HepG2 (cell line): ENCODE measurements around the gene SLC18A3. TPM values are rescaled to one million over a fixed set of nuclear protein-coding genes. Genes with fewer than 3 reads are reported as not detected.

Experiments used
- ATAC-seq: fragments of 200-7000 bp; cut with Tn5 transposase; 3 replicates; pipeline ENCODE4 v1.9.1; 2020; ENCODE audit warnings: mild to moderate bottlenecking, moderate library complexity
- BruUV-seq: library from RNA; stranded (reverse); fragments of 400-500 nt; replicated peaks from 2 replicates; lab custom pipeline; 2021; lab: Mats Ljungman, UMichigan
- CTCF ChIA-PET: fragments of 300-600 bp; formaldehyde crosslinking; extraction: SDS; loops from one replicate; lab custom pipeline; 2021; ENCODE audit warnings: low total read pairs, inconsistent platforms, low intra/inter-chr PET ratio; lab: Yijun Ruan, JAX
- POLR2A ChIA-PET: fragments of 350-600 bp; sonication (Branson Sonifier 250); formaldehyde crosslinking; loops from one replicate; lab custom pipeline; 2020; ENCODE audit warnings: antibody characterized with exemption, inconsistent platforms; lab: Yijun Ruan, JAX
- DNase-seq: peaks from one replicate; pipeline ENCODE4 v3.0.0-alpha.2; 2015; ENCODE audit warnings: low spot score
- FAIRE-seq: peaks from 3 replicates; lab custom pipeline; 2011; peaks lifted over from hg19 to GRCh38; lab: Jason Lieb, UNC
- H2AFZ ChIP-seq: one replicate; pipeline ENCODE4 v1.6.1; 2011; ENCODE audit warnings: low read length, inconsistent platforms
- H3K27ac ChIP-seq: fragments of 300-600 bp; 3 replicates; pipeline ENCODE4 v1.8.0; 2011; ENCODE audit warnings: mixed run types, mild to moderate bottlenecking, mixed read lengths, low read length, inconsistent platforms; ENCODE audit not compliant: insufficient read depth; ENCODE audit errors: extremely low read length
- H3K27me3 ChIP-seq, 2 experiments: fragments of 200-600 bp in 1 of 2; 2 replicates in 1 of 2; 3 replicates in 1 of 2; pipeline versions ENCODE4 v1.6.0 to v1.8.0; 2011; ENCODE audit warnings: low read length in 2 of 2, mild to moderate bottlenecking in 2 of 2, moderate library complexity in 2 of 2, inconsistent platforms in 1 of 2; ENCODE audit not compliant: insufficient read depth in 2 of 2, control insufficient read depth in 1 of 2
- H3K36me3 ChIP-seq, 2 experiments: fragments of 200-600 bp in 1 of 2; replicated peaks in 1 of 2; 2 replicates in 1 of 2; 3 replicates in 1 of 2; pipeline versions ENCODE4 v1.5.1 to v1.8.0; 2011; ENCODE audit warnings: low read length in 2 of 2, inconsistent platforms in 1 of 2; ENCODE audit not compliant: insufficient read depth in 2 of 2, control insufficient read depth in 1 of 2
- H3K4me1 ChIP-seq: 2 replicates; pipeline ENCODE4 v1.5.1; 2012; ENCODE audit warnings: low read length, inconsistent platforms; ENCODE audit not compliant: insufficient read depth
- H3K4me2 ChIP-seq: 2 replicates; pipeline ENCODE4 v1.6.0; 2011; ENCODE audit warnings: low read depth, low read length, inconsistent platforms
- H3K4me3 ChIP-seq, 3 experiments: fragments of 200-600 bp in 1 of 3; sonication (generic), shearing (Covaris generic) in 1 of 3; replicated peaks in 1 of 3; 2 replicates each; pipeline ENCODE4 v1.5.1; 2011 to 2016; ENCODE audit warnings: low read length in 3 of 3, inconsistent platforms in 2 of 3, low read depth in 2 of 3, mild to moderate bottlenecking in 2 of 3, control low read depth in 1 of 3, mixed read lengths in 1 of 3; ENCODE audit not compliant: insufficient read depth in 1 of 3
- H3K79me2 ChIP-seq: one replicate; pipeline ENCODE4 v1.6.1; 2011; ENCODE audit warnings: low read length, inconsistent platforms; ENCODE audit not compliant: insufficient read depth
- H3K9ac ChIP-seq: 2 replicates; pipeline ENCODE4 v1.6.0; 2011; ENCODE audit warnings: mild to moderate bottlenecking, low read depth, low read length, inconsistent platforms; ENCODE audit not compliant: insufficient read depth
- H3K9me3 ChIP-seq: 2 replicates; pipeline ENCODE4 v1.5.1; 2012; ENCODE audit warnings: mild to moderate bottlenecking, low read length
- H4K20me1 ChIP-seq: 2 replicates; pipeline ENCODE4 v1.6.0; 2011; ENCODE audit warnings: inconsistent platforms, mild to moderate bottlenecking, low read length, moderate library complexity; ENCODE audit not compliant: insufficient read depth
- BHLHE40 ChIP-seq: IDR thresholded peaks from 2 replicates; pipeline ENCODE4 v1.6.1; 2011; ENCODE audit warnings: low read length, improper control_type of control experiment
- CENPT ChIP-seq: sonication (generic); formaldehyde crosslinking; IDR thresholded peaks from 2 replicates; pipeline ENCODE4 v1.8.0; 2022; ENCODE audit warnings: low read depth, mild to moderate bottlenecking, moderate library complexity, missing genetic modification reagents
- DNMT1 ChIP-seq: sonication (generic); formaldehyde crosslinking; IDR thresholded peaks from 2 replicates; pipeline ENCODE4 v1.5.1; 2020; ENCODE audit warnings: mild to moderate bottlenecking, missing genetic modification reagents
- E2F1 ChIP-seq: sonication (generic); formaldehyde crosslinking; IDR thresholded peaks from 2 replicates; pipeline ENCODE4 v1.5.0; 2020; ENCODE audit warnings: missing genetic modification reagents
- MAX ChIP-seq: IDR thresholded peaks from 2 replicates; pipeline ENCODE4 v1.6.1; 2012; ENCODE audit warnings: inconsistent platforms
- MTA1 ChIP-seq: sonication (generic); formaldehyde crosslinking; IDR thresholded peaks from 2 replicates; pipeline ENCODE4 v1.4.0; 2020; ENCODE audit warnings: missing genetic modification reagents, mild to moderate bottlenecking, borderline replicate concordance
- RFX3 ChIP-seq: IDR thresholded peaks from 2 replicates; pipeline ENCODE4 v1.6.1; 2016; ENCODE audit warnings: missing biosample characterization, missing genetic modification reagents
- TFE3 ChIP-seq: IDR thresholded peaks from 2 replicates; pipeline ENCODE4 v1.6.1; 2016
- ZFP90 ChIP-seq: sonication (generic); formaldehyde crosslinking; IDR thresholded peaks from 2 replicates; pipeline ENCODE4 v1.8.0; 2022; ENCODE audit warnings: missing genetic modification reagents, mild to moderate bottlenecking, inconsistent platforms, borderline replicate concordance
- ZNF451 ChIP-seq: sonication (generic); formaldehyde crosslinking; IDR thresholded peaks from 2 replicates; pipeline ENCODE4 v1.5.0; 2020; ENCODE audit warnings: mild to moderate bottlenecking, missing genetic modification reagents
- ZNF577 ChIP-seq: sonication (generic); formaldehyde crosslinking; IDR thresholded peaks from 2 replicates; pipeline ENCODE4 v1.4.0; 2020; ENCODE audit warnings: mild to moderate bottlenecking, low read depth, missing genetic modification reagents, borderline replicate concordance
- ZNF605 ChIP-seq: sonication (generic); formaldehyde crosslinking; IDR thresholded peaks from 2 replicates; pipeline ENCODE4 v1.8.0; 2022; ENCODE audit warnings: mild to moderate bottlenecking, missing genetic modification reagents
- ZNF607 ChIP-seq: sonication (generic); formaldehyde crosslinking; IDR thresholded peaks from 2 replicates; pipeline ENCODE4 v1.5.1; 2020; ENCODE audit warnings: missing genetic modification reagents, mild to moderate bottlenecking, borderline replicate concordance
- ZNF672 ChIP-seq: sonication (generic); formaldehyde crosslinking; IDR thresholded peaks from 2 replicates; pipeline ENCODE4 v1.8.1; 2022; ENCODE audit warnings: missing genetic modification reagents
- ZNF878 ChIP-seq: sonication (generic); formaldehyde crosslinking; IDR thresholded peaks from 2 replicates; pipeline ENCODE4 v1.8.1; 2023; ENCODE audit warnings: mild to moderate bottlenecking, missing genetic modification reagents, moderate library complexity
- ZSCAN22 ChIP-seq: sonication (generic); formaldehyde crosslinking; IDR thresholded peaks from 2 replicates; pipeline ENCODE4 v1.4.0; 2020; ENCODE audit warnings: mild to moderate bottlenecking, missing genetic modification reagents
- ZSCAN9 ChIP-seq: IDR thresholded peaks from 2 replicates; pipeline ENCODE4 v1.6.1; 2016; ENCODE audit warnings: borderline replicate concordance
- WGBS: methylation state at CpG from one replicate; pipeline ENCODE4 v1.1.6; 2017; ENCODE audit warnings: low lambda C conversion rate; 5-methylcytosine and 5-hydroxymethylcytosine counted together
- in situ Hi-C: cut with HindIII; loops from 2 replicates; pipeline ENCODE4 v1.10.0; 2017; ENCODE audit warnings: low pct_unique_long_range_greater_than_20kb; ENCODE audit not compliant: extremely low pct_ligation_motif_present
- intact Hi-C: fragments of 100-400 bp; cut with micrococcal nuclease; formaldehyde crosslinking; loops from one replicate; pipeline ENCODE4 v1.10.0; 2022; ENCODE audit not compliant: unreplicated experiment
- polyA plus RNA-seq, 8 experiments: library from polyadenylated mRNA; depleted of rRNA in 3 of 8; stranded (reverse) in 7 of 8; unstranded in 1 of 8; fragments of >200 nt; fragmentation: Illumina TruSeq in 4 of 8; extraction: Trizol in 4 of 8; gene quantifications; 2 replicates each; pipeline versions ENCODE4 v1.2.1 to v1.2.3, GENCODE V29; 2011 to 2016; ENCODE audit warnings: low read depth in 4 of 8, missing spikeins in 1 of 8, mixed read lengths in 1 of 8; ENCODE audit not compliant: insufficient read depth in 1 of 8
- total RNA-seq, 5 experiments: library from RNA; depleted of rRNA; stranded (reverse); fragments of >200 nt; fragmentation: Illumina TruSeq; extraction: Trizol; gene quantifications; 2 replicates each; pipeline ENCODE4 v1.2.3, GENCODE V29; 2016; ENCODE audit warnings: low read depth in 1 of 5

Gene SLC18A3
- total and polyA plus RNA-seq, 2 of the 13 experiments (the other 11 are each of a cell fraction or from before 2014, with no cell fraction given) = not detected

GRCh38 chr10:49609006-49609282, 1.2 kb upstream of the SLC18A3 start:
- TF ChIP-seq ZNF878 (CRISPR knock-in tag) (no peak), CENPT (CRISPR knock-in tag) (no peak), ZNF451 (CRISPR knock-in tag) (no peak), ZNF672 (no peak), RFX3 (no peak), ZFP90 (CRISPR knock-in tag) (no peak), DNMT1 (CRISPR knock-in tag) (no peak), MTA1 (CRISPR knock-in tag) (no peak), BHLHE40 (no peak)
- DNase-seq = no peak
- H3K4me2 ChIP-seq = no peak overlapping the region
- H4K20me1 ChIP-seq = peaks cover 12% of the 10 kb centered on the region; the same call in 1 of the 2 replicates
- intact Hi-C loops (no loop called here), in situ Hi-C loops (no loop called here)
- no peaks in the 10 kb centered on the region for H3K9me3 ChIP-seq
- BruUV-seq = no TSS peak
- no peak for ATAC-seq
- H3K4me1 ChIP-seq = no peaks in the 10 kb centered on the region
- FAIRE-seq = no peak
- ChIA-PET POLR2A (no interaction called here), CTCF (no interaction called here)
- no peaks in the 10 kb centered on the region for H3K36me3 ChIP-seq
- peaks cover 10 to 47% of the 10 kb centered on the region in 2 experiments for H3K27me3 ChIP-seq
- no peak overlapping the region for H3K4me3 ChIP-seq
- H3K9ac ChIP-seq = no peak overlapping the region
- no peak overlapping the region for H3K27ac ChIP-seq
- 16% methylated on average over 11 of the region's 19 CpGs for whole genome bisulfite sequencing
- H2AFZ ChIP-seq = no peak overlapping the region
- no peaks in the 10 kb centered on the region for H3K79me2 ChIP-seq

- Histone ChIP-seq H3K4me2 (no peak overlapping the region), H3K27me3 (peaks cover 10 to 50% of the 10 kb centered on the region in 2 experiments)
- intact Hi-C loops = no loop called here
- TF ChIP-seq ZNF607 (CRISPR knock-in tag) = no peak
- no peak for TF ChIP-seq ZNF605
- TF ChIP-seq ZSCAN9 (CRISPR knock-in tag) = no peak
- no peak for TF ChIP-seq ZNF577 (CRISPR knock-in tag)
- TF ChIP-seq MAX = no peak
- TF ChIP-seq E2F1 (CRISPR knock-in tag) = no peak
- no peak for TF ChIP-seq TFE3
- TF ChIP-seq ZSCAN22 (CRISPR knock-in tag) = no peak
These were observed 612 bp upstream of the SLC18A3 start for GRCh38 chr10:49609283-49610113.

More at GRCh38 chr10:49609283-49610113, 612 bp upstream of the SLC18A3 start:
- no peak overlapping the region for H3K4me3 ChIP-seq
- WGBS = 4% methylated on average over 24 of the region's 62 CpGs
- FAIRE-seq (no peak), ATAC-seq (no peak), DNase-seq (no peak)
- H3K9me3 ChIP-seq = no peaks in the 10 kb centered on the region
- BruUV-seq = no TSS peak
- H2AFZ ChIP-seq = no peak overlapping the region
- no peak overlapping the region for H3K9ac ChIP-seq
- H3K36me3 ChIP-seq = no peaks in the 10 kb centered on the region
- no peak overlapping the region for H3K27ac ChIP-seq
- in situ Hi-C loops = no loop called here
- H3K79me2 ChIP-seq = no peaks in the 10 kb centered on the region
- ChIA-PET CTCF (no interaction called here), POLR2A (interaction anchor here (0.6 kb wide), 1 partner anchor 160 kb away, joined by 3 read pairs; no protein-coding TSS in a partner anchor)
- H4K20me1 ChIP-seq = peaks cover 12% of the 10 kb centered on the region; the same call in 1 of the 2 replicates
- H3K4me1 ChIP-seq = no peaks in the 10 kb centered on the region
